ENCODE results near the gene KRTAP5-5.

The KRTAP5-5 gene

DNA sequence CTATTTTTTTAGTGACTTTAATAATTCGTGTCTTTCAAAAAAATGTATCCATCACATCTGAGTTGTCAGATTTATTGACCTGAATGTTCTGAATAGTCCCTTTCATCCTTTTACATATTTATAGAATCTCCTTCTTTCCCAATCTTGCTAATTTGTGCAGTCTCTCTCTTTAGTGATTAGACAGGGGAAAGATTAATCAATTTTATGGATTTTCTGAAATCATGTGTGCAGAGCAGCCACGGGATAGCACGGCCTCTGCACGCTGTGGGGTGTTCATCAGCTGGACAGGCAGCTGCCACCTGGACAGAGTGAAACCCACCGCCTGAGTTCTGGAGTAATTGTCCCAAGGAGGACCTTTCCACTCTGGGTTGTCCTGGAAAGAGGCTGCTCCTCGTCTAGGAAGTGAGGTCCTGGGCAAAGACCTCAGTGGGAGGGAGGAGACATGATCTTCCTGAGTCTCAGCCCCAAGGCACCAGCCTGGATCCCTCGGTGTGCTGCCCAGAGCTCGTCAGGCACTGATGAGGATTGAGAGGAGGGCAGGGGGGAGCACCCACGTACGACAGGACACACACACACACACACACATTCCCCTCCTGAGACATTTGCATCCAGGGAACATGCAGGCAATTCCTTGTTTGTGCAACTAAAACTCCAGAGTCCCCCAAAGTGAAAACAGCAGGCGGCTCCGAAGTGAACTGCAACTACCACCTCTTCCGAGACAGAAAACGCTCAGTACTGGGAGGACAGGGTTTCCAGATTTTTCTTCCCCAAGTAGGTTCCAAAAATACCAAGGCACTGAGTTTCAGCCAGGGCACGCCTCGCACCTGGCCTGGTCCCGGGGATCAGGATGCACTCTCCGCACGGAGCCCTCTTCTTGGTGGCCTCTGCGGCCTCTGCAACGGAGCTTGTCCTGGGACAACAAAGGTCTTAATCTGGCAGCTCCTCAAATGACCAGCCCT lies 44.9 kb downstream of the KRTAP5-5 start:
- TF ChIP-seq, protein P1, sequence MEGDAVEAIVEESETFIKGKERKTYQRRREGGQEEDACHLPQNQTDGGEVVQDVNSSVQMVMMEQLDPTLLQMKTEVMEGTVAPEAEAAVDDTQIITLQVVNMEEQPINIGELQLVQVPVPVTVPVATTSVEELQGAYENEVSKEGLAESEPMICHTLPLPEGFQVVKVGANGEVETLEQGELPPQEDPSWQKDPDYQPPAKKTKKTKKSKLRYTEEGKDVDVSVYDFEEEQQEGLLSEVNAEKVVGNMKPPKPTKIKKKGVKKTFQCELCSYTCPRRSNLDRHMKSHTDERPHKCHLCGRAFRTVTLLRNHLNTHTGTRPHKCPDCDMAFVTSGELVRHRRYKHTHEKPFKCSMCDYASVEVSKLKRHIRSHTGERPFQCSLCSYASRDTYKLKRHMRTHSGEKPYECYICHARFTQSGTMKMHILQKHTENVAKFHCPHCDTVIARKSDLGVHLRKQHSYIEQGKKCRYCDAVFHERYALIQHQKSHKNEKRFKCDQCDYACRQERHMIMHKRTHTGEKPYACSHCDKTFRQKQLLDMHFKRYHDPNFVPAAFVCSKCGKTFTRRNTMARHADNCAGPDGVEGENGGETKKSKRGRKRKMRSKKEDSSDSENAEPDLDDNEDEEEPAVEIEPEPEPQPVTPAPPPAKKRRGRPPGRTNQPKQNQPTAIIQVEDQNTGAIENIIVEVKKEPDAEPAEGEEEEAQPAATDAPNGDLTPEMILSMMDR (IDR thresholded peaks at IDR 0.05; ENCODE audit: low read depth, low read length), result no peak
- H3K4me3 ChIP-seq (replicated peaks in 1 of 2; ENCODE audit: low read depth in 2 of 2, low read length in 2 of 2), result no peak overlapping the region
- DNase-seq (ENCODE audit: low read depth in 2 of 2), result no peak

DNA sequence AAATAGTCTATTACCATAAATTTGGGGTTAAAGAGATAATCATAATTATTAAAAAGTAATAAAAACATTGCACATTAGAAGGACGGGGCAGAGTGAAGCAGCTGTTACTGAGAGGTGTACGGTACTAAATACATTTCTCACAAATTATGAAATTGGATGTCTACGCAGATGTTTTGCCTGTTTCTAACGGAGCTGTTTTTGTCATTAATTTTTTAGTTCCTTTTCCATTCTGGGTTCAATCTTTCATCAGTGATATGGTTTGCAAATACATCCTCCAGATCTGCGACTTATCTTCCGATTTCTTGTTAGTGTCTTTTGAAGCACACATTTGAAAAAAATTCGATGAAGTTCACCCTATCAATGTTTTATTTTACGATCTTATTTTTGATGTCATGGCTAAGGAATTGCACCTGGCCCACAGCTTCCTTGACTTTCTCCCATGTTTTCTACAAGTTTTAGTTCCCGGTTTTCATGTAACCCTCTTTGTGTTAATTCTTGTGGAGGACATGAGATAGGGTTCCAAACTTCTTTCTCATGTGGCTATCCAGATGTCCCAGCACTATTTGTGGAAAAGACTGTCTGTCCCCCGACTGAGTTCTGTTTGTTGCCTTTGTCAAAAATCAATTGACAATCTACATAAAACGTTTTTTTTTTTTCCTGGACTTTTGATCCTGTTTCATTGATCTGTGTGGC lies 46.1 kb downstream of the KRTAP5-5 start:
- TF ChIP-seq, protein P1 (IDR thresholded peaks at IDR 0.05; ENCODE audit: low read depth, low read length), result no peak

DNA sequence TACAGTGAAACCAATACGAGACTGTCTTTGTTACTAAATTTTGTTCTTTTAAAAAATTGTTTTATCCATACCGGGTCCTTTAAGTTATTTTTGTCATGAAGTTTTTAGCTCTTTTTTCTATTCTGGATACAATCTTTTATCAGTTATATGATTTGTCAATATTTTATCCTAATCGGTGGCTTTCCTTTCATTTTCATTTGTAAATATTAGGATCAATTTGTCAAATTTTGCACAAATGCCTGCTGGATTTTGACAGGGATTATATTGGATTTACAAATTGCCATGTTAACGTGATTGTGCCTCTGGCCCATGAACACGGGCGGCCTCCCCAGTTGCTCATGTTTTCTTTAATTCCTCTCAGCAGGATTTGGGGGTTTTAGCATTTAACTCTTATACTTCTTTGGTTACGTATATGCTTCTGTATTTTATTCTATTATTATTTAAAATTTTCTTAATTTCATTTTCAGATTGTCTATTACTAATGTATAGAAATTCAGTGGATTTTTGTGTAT lies 46.7 kb downstream of the KRTAP5-5 start:
- H3K4me3 ChIP-seq (replicated peaks in 1 of 2; ENCODE audit: low read depth in 2 of 2, low read length in 2 of 2), result no peak overlapping the region
- DNase-seq (ENCODE audit: low read depth in 2 of 2), result no peak

More for the DNA sequence above, 46.1 kb downstream of the KRTAP5-5 start:
- DNase-seq (ENCODE audit: low read depth in 2 of 2), result no peak
- H3K4me3 ChIP-seq (replicated peaks in 1 of 2; ENCODE audit: low read depth in 2 of 2, low read length in 2 of 2), result no peak overlapping the region

GRCh38 chr11:1679881-1680280 lies 50.3 kb downstream of the KRTAP5-5 start:
- no peak overlapping the region for H3K4me3 ChIP-seq (replicated peaks in 1 of 2; ENCODE audit: low read depth in 2 of 2, low read length in 2 of 2)
- no peak for DNase-seq (ENCODE audit: low read depth in 2 of 2)
- TF ChIP-seq, protein P1 (IDR thresholded peaks at IDR 0.05; ENCODE audit: low read depth, low read length), result no peak

More for the DNA sequence above, 46.7 kb downstream of the KRTAP5-5 start:
- TF ChIP-seq, protein P1 (IDR thresholded peaks at IDR 0.05; ENCODE audit: low read depth, low read length), result no peak
